Measurements from ENCODE around the gene FECH.
A peak's percentile ranks its signal among the peaks of the same experiment; 100 is the strongest.

DNA sequence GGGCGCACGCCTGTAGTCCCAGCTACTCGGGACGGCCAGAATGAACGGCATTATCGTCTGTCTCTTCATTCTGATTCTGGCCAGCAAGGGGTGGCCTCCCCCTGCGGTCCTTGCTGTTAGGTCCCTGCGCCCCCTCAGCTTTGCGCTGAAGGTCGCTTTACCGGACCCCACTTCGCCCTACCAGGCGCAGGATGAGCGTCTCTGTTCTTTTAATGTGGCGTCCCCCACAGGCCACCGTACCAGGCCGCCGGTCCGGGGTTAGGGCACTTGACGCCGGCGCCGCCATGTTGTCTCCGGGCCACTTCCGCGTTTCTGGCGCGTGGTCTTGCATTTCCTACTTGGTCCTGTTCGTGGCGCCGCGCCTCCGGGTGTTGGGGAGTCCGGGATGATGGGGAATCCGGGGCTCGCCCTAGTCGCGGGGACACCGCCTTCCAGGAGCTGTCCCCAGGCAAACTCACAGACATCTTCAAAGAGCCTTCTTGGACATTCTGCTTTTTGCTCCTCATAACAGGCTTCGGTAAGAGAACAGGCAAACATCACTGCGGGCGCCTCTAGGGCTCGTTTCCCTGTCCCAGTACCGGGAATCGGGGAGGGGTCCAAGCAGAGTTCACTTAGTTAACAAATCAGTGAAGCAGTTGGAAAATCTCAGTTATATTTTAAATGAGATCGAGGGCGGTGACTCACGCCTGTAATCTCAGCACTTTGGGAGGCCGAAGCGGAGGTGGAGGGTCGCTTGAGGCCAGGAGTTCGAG, 43.7 kb upstream of the FECH start:
- TF ChIP-seq SP1 (IDR thresholded peaks at IDR 0.05) (no peak), ARNT (IDR thresholded peaks at IDR 0.05) (no peak), CTBP1 (IDR thresholded peaks at IDR 0.05; ENCODE audit: borderline replicate concordance) (no peak), TARDBP (IDR thresholded peaks at IDR 0.05) (no peak), L3MBTL2 (conservative IDR thresholded peaks at IDR 0.05) (peak; percentile 86), HDGF (IDR thresholded peaks at IDR 0.05; ENCODE audit: borderline replicate concordance) (no peak), SUZ12 (IDR thresholded peaks at IDR 0.05) (no peak), FOXK2 (IDR thresholded peaks at IDR 0.05) (no peak), FOXM1 (IDR thresholded peaks at IDR 0.05; ENCODE audit: borderline replicate concordance) (no peak)
- TF ChIP-seq, protein P1, sequence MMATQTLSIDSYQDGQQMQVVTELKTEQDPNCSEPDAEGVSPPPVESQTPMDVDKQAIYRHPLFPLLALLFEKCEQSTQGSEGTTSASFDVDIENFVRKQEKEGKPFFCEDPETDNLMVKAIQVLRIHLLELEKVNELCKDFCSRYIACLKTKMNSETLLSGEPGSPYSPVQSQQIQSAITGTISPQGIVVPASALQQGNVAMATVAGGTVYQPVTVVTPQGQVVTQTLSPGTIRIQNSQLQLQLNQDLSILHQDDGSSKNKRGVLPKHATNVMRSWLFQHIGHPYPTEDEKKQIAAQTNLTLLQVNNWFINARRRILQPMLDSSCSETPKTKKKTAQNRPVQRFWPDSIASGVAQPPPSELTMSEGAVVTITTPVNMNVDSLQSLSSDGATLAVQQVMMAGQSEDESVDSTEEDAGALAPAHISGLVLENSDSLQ (IDR thresholded peaks at IDR 0.05) = no peak
